ENCODE data around the gene SLC6A13.

DNA sequence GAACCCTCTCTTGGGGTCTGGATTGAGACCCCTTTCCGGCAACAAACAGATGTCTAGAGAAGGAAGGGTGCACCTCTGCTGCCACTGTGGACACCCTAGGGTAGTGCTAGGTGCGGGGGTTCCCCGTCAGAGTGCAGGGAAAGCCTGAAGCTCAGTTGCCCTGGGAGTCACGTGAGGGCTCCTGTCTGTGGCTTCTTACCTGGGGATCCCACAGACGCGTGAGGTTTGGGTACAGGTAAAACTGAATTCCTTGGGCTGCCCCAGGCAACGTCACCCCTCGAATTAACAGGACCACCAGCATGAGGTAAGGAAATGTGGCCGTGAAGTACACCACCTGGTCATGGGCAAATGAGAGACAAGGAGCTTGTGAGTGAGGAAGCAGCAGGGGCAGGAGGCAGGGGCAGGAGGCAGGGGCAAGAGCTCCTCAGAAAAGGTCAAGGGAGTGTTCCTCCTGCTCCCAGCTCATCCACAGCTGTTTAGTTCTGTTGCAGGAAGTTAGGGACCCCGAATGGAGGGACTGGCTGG, 27.7 kb downstream of the SLC6A13 start:
- TF ChIP-seq, protein P1, sequence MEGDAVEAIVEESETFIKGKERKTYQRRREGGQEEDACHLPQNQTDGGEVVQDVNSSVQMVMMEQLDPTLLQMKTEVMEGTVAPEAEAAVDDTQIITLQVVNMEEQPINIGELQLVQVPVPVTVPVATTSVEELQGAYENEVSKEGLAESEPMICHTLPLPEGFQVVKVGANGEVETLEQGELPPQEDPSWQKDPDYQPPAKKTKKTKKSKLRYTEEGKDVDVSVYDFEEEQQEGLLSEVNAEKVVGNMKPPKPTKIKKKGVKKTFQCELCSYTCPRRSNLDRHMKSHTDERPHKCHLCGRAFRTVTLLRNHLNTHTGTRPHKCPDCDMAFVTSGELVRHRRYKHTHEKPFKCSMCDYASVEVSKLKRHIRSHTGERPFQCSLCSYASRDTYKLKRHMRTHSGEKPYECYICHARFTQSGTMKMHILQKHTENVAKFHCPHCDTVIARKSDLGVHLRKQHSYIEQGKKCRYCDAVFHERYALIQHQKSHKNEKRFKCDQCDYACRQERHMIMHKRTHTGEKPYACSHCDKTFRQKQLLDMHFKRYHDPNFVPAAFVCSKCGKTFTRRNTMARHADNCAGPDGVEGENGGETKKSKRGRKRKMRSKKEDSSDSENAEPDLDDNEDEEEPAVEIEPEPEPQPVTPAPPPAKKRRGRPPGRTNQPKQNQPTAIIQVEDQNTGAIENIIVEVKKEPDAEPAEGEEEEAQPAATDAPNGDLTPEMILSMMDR (conservative IDR thresholded peaks at IDR 0.05; ENCODE audit: low read depth, low read length): no peak
- no peak for TF ChIP-seq EZH2 (IDR thresholded peaks at IDR 0.05; ENCODE audit: low read length, unreplicated experiment)

Measured in PC-3 (cell line).